HG03571 (cell line): ENCODE measurements around the gene PGAP3.

Source experiments
- ATAC-seq: cut with Tn5 transposase; IDR thresholded peaks from one replicate; pipeline ENCODE4 v1.9.1; 2021; ENCODE audit not compliant: unreplicated experiment

Gene PGAP3

GRCh38 chr17:39672522-39673334 lies 15.1 kb downstream of the PGAP3 start:
- ATAC-seq: no peak

GRCh38 chr17:39671651-39672521 lies 16.0 kb downstream of the PGAP3 start:
- ATAC-seq: no peak

GRCh38 chr17:39670746-39671145 lies 17.1 kb downstream of the PGAP3 start:
- ATAC-seq: no peak

- ATAC-seq: no peak
Observed at GRCh38 chr17:39669897-39670735, 17.7 kb downstream of the PGAP3 start.

- ATAC-seq: no peak
Observed at GRCh38 chr17:39667945-39668924, 19.6 kb downstream of the PGAP3 start, which contains the start of gene PNMT. PNMT (plus strand) TSS chr17:39668453; CDS start chr17:39668476, 23 bp downstream.

- ATAC-seq: no peak
Observed at GRCh38 chr17:39667262-39667944, 20.5 kb downstream of the PGAP3 start.

- ATAC-seq: no peak
Observed at GRCh38 chr17:39666601-39667261, 21.1 kb downstream of the PGAP3 start.

- ATAC-seq: no peak
Observed at GRCh38 chr17:39666231-39666600, 21.6 kb downstream of the PGAP3 start.

- ATAC-seq: no peak
Observed at GRCh38 chr17:39665642-39666224, 22.1 kb downstream of the PGAP3 start.

GRCh38 chr17:39664581-39665561 lies 23.0 kb downstream of the PGAP3 start, which contains the start of gene TCAP:
TCAP (plus strand) TSS chr17:39665349; CDS start chr17:39665360, 11 bp downstream.
- ATAC-seq: no peak

- ATAC-seq: no peak
Observed at GRCh38 chr17:39663688-39664580, 23.9 kb downstream of the PGAP3 start.

GRCh38 chr17:39663340-39663687 lies 24.5 kb downstream of the PGAP3 start:
- ATAC-seq: no peak

GRCh38 chr17:39662551-39663339 lies 25.1 kb downstream of the PGAP3 start:
- no peak for ATAC-seq

- ATAC-seq: no peak
Observed at GRCh38 chr17:39661744-39662541, 25.9 kb downstream of the PGAP3 start.
